ENCODE data around the gene GADD45G.

- TF ChIP-seq PREB (CRISPR knock-in tag; IDR thresholded peaks at IDR 0.05; ENCODE audit: borderline replicate concordance) = no peak
- TF ChIP-seq ELF4 (CRISPR knock-in tag; IDR thresholded peaks at IDR 0.05; ENCODE audit: low read depth) = no peak
Measured at GRCh38 chr9:89609426-89610006, 4.7 kb downstream of the GADD45G start.
